Measurements from ENCODE around the gene C19orf85. TPM values are rescaled to one million over a fixed set of nuclear protein-coding genes. Genes with fewer than 3 reads are reported as not detected.

C19orf85 gene
- total RNA-seq = not detected in 2 replicates

GRCh38 chr19:55464662-55465054 is at the start of gene C19orf85:
Gene C19orf85 (minus strand): TSS chr19:55464751. CDS start chr19:55464554, 197 bp downstream.

GRCh38 chr19:55487924-55488687 is 23.6 kb upstream of the C19orf85 start, which contains the start of gene SSC5D:
Gene SSC5D (plus strand): TSS chr19:55488436. CDS start chr19:55488590, 154 bp downstream.

GRCh38 chr19:55484593-55485438 is 20.3 kb upstream of the C19orf85 start, which contains the start of gene NAT14:
Gene NAT14 (plus strand): TSS chr19:55485188. CDS start chr19:55485709, 521 bp downstream.

GRCh38 chr19:55476100-55476775 is 11.7 kb upstream of the C19orf85 start, which contains the start of gene ZNF628:
Gene ZNF628 (plus strand): TSS chr19:55476617. CDS start chr19:55479911, 3,294 bp downstream.

GRCh38 chr19:55461259-55461973 is 3.1 kb downstream of the C19orf85 start, which contains the start of gene ISOC2:
Gene ISOC2 (minus strand): TSS chr19:55461642. CDS start chr19:55456486, 5,156 bp downstream.

GRCh38 chr19:55443045-55443823 is 21.3 kb downstream of the C19orf85 start, which contains the start of gene SHISA7:
Gene SHISA7 (minus strand): TSS chr19:55443300. CDS start chr19:55442863, 437 bp downstream.

Other genes starting within 250 kb of the C19orf85 start
- 0.27 and 1.7 TPM in 2 replicates for gene TMEM86B, start 236.0 kb downstream of the C19orf85 start, total RNA-seq
- 44.7 and 51.5 TPM in 2 replicates for gene PPP6R1, start 205.7 kb downstream of the C19orf85 start, total RNA-seq
- 44.3 and 63.8 TPM in 2 replicates for gene HSPBP1, start 184.6 kb downstream of the C19orf85 start, total RNA-seq
- gene BRSK1, start 180.8 kb downstream of the C19orf85 start, total RNA-seq = 0.25 and 0.27 TPM in 2 replicates
- gene TMEM150B, start 139.4 kb downstream of the C19orf85 start, total RNA-seq = not detected in 2 replicates
- gene KMT5C, start 124.9 kb downstream of the C19orf85 start, total RNA-seq = 6.3 and 6.6 TPM in 2 replicates
- not detected in 2 replicates for gene COX6B2, start 110.0 kb downstream of the C19orf85 start, total RNA-seq
- not detected in 2 replicates for gene GARIN5B, start 101.5 kb downstream of the C19orf85 start, total RNA-seq
- gene IL11, start 94.3 kb downstream of the C19orf85 start, total RNA-seq = not detected in 2 replicates
- not detected in 2 replicates for gene TMEM190, start 87.9 kb downstream of the C19orf85 start, total RNA-seq
- not detected in 2 replicates for gene TMEM238, start 80.5 kb downstream of the C19orf85 start, total RNA-seq
- gene RPL28, start 78.8 kb downstream of the C19orf85 start, total RNA-seq = 251 and 353 TPM in 2 replicates
- 153 and 158 TPM in 2 replicates for gene UBE2S, start 57.0 kb downstream of the C19orf85 start, total RNA-seq
- gene SHISA7, start 21.5 kb downstream of the C19orf85 start, total RNA-seq = not detected in 2 replicates
- gene ISOC2, start 3.1 kb downstream of the C19orf85 start, total RNA-seq = 73.3 and 78.3 TPM in 2 replicates
- 3.9 and 8.3 TPM in 2 replicates for gene ZNF628, start 11.9 kb upstream of the C19orf85 start, total RNA-seq
- gene NAT14, start 20.4 kb upstream of the C19orf85 start, total RNA-seq = 15.4 and 16.5 TPM in 2 replicates
- gene SSC5D, start 23.7 kb upstream of the C19orf85 start, total RNA-seq = 0.27 and 0.74 TPM in 2 replicates
- gene SBK2, start 72.4 kb upstream of the C19orf85 start, total RNA-seq = not detected in 2 replicates
- gene SBK3, start 80.8 kb upstream of the C19orf85 start, total RNA-seq = 0.27 and 0.39 TPM in 2 replicates
- 4.7 and 6.4 TPM in 2 replicates for gene ZNF579, start 116.1 kb upstream of the C19orf85 start, total RNA-seq
- 3.1 and 6.0 TPM in 2 replicates for gene FIZ1, start 134.8 kb upstream of the C19orf85 start, total RNA-seq
- 21.8 and 29.8 TPM in 2 replicates for gene ZNF524, start 135.5 kb upstream of the C19orf85 start, total RNA-seq
- 1.8 and 2.7 TPM in 2 replicates for gene ZNF865, start 140.9 kb upstream of the C19orf85 start, total RNA-seq
- 4.5 and 5.0 TPM in 2 replicates for gene ZNF784, start 159.8 kb upstream of the C19orf85 start, total RNA-seq
- gene ZNF580, start 176.3 kb upstream of the C19orf85 start, total RNA-seq = 6.5 and 11.2 TPM in 2 replicates
- 18.2 and 18.9 TPM in 2 replicates for gene ZNF581, start 178.9 kb upstream of the C19orf85 start, total RNA-seq
- 10.7 and 11.7 TPM in 2 replicates for gene CCDC106, start 183.5 kb upstream of the C19orf85 start, total RNA-seq
- 161 and 178 TPM in 2 replicates for gene U2AF2, start 190.3 kb upstream of the C19orf85 start, total RNA-seq
- gene EPN1, start 210.5 kb upstream of the C19orf85 start, total RNA-seq = 106 and 120 TPM in 2 replicates

Data from mammary microvascular endothelial cell (primary cell).